Fibroblast of lung (primary cell): ENCODE data around the gene ENPP4.

Experiments used
- EZH2 ChIP-seq: IDR thresholded peaks from 2 replicates; pipeline ENCODE4 v1.5.1; 2012; ENCODE audit warnings: low read length, control low read depth, mild to moderate bottlenecking; ENCODE audit errors: missing control alignments
- TF ChIP-seq, protein P1 (sequence below), 2 donors: IDR thresholded peaks in 1 of 2; conservative IDR thresholded peaks in 1 of 2; 1 replicate in 1 of 2; 2 replicates in 1 of 2; pipeline ENCODE4 v1.5.1; 2011 to 2012; ENCODE audit warnings: low read length in 2 of 2, control low read depth in 1 of 2, inconsistent platforms in 1 of 2, low read depth in 1 of 2, mild to moderate bottlenecking in 1 of 2

DNA sequence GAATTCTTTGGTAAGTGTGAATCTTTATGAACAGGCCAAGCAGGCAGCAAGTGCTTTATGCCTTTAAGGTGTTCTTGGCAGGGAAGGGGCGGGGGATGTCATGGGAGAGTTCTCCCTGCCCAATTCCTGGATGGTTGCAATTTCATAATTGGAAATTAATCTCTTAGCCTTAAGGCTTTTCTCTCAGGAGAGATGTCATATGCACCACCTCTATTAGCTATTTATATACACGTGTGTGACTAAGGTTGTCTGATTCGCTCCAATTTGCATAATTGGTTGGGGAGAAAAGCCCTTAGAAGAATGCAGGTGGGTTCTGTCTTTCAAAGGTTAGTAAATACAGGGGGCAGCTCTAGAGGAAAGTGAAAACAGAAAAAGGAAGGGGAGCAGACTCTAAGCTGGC is 46.2 kb downstream of the ENPP4 start:
- TF ChIP-seq, protein P1, sequence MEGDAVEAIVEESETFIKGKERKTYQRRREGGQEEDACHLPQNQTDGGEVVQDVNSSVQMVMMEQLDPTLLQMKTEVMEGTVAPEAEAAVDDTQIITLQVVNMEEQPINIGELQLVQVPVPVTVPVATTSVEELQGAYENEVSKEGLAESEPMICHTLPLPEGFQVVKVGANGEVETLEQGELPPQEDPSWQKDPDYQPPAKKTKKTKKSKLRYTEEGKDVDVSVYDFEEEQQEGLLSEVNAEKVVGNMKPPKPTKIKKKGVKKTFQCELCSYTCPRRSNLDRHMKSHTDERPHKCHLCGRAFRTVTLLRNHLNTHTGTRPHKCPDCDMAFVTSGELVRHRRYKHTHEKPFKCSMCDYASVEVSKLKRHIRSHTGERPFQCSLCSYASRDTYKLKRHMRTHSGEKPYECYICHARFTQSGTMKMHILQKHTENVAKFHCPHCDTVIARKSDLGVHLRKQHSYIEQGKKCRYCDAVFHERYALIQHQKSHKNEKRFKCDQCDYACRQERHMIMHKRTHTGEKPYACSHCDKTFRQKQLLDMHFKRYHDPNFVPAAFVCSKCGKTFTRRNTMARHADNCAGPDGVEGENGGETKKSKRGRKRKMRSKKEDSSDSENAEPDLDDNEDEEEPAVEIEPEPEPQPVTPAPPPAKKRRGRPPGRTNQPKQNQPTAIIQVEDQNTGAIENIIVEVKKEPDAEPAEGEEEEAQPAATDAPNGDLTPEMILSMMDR (conservative IDR thresholded peaks at IDR 0.05 in 1 of 2, IDR thresholded peaks at IDR 0.05 in 1 of 2; ENCODE audit: low read depth in 1 of 2, low read length in 2 of 2), result no peak
- no peak for TF ChIP-seq EZH2
